Activated CD8-positive, alpha-beta memory T cell treated with anti-CD3 and anti-CD28 coated beads, Interleukin-2, amount 50 U/mL, for 1 hour (primary cell): ENCODE data around the gene TATDN3.
"Not testable (repeated sequence)": the region's sequence is repeated elsewhere in the genome, so short reads cannot be mapped to it uniquely, and the experiment has no call there.

ENCODE experiments used
- DNase-seq: peaks from one replicate; pipeline ENCODE4 v3.0.0-alpha.2; 2020; ENCODE audit errors: extremely low read depth

TATDN3 gene

DNA sequence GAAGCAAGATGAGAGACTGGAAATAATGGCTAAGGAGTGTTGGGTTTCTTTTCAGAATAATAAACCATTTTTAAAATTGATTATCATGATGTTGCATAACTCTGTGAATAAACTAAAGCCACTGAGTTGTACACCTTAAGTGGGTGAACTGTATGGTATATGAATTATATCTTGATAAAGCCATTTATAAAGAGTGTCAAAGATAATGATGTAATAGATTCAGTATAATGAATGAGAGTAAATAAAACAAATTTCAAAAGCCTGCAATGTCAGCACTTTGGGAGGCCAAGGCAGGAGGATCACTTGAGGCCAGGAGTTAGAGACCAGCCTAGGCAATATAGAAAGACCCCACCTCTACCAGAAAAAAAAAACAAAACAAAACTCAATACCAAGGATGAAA lies 16.5 kb upstream of the TATDN3 start:
- DNase-seq: no peak

DNA sequence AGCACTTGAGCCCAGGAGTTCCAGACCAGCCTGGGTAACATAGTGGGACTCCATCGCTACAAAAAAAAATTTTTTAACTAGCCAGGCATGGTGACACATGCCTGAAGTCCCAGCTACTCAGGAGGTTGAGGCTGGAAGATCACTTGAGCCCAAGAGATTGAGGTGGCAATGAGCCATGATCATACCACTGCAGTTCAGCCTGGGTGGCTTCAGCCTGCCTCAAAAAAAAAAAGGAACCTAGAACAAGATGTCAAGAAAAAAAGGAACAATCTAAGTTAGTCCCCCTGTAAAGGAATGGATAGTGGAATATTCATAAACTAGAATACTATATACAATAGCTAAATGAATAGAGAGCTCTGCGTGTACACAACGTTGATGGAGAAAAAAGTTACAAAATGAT lies 14.5 kb upstream of the TATDN3 start:
- DNase-seq: no peak

DNA sequence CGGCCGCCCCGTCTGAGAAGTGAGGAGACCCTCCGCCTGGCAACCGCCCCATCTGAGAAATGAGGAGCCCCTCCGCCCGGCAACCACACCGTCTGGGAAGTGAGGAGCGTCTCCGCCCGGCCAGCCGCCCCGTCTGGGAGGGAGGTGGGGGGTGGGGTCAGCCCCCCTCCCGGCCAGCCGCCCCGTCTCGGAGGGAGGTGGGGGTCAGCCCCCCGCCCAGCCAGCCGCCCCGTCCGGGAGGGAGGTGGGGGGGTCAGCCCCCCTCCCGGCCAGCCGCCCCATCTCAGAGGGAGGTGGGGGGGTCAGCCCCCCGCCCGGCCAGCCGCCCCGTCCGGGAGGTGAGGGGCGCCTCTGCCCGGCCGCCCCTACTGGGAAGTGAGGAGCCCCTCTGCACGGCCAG lies 12.6 kb upstream of the TATDN3 start:
- DNase-seq: not testable (repeated sequence)

DNA sequence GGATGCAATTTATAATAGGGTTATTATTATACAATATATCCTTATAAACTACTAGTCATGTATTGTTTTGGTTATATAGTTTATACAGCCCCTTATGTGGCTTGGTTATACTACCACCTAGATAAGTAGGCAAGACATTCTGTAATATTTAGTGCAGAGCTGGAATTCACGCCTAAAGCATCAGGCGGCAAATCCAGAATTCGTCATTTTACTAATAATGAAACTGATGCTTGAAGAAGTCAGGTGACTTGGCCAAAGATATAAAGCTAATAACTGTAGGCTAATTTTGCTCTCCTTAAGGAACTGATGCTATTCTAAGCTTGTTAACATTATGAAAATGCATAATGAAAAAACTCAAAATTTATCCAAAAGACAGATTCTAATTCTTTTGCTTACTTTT lies 10.9 kb upstream of the TATDN3 start:
- DNase-seq: no peak

DNA sequence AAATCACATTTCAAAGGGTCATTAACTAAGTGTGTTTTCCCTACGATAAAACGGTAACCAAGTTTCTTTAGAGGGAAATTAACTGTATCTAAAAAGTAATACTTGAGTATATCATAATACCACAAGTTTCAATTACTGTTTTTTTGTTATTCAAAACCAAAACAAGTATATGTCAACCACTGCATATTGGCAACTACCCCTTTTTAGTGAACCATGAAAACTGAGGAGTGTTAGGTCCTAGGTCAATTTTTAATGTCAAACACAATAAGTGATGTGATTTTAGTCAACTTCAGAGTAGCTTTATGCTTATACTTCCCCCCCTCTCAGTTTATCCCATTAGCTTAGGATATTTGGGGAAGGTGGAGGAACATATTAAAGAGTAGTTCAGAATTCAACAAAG lies 10.5 kb upstream of the TATDN3 start:
- DNase-seq: no peak

DNA sequence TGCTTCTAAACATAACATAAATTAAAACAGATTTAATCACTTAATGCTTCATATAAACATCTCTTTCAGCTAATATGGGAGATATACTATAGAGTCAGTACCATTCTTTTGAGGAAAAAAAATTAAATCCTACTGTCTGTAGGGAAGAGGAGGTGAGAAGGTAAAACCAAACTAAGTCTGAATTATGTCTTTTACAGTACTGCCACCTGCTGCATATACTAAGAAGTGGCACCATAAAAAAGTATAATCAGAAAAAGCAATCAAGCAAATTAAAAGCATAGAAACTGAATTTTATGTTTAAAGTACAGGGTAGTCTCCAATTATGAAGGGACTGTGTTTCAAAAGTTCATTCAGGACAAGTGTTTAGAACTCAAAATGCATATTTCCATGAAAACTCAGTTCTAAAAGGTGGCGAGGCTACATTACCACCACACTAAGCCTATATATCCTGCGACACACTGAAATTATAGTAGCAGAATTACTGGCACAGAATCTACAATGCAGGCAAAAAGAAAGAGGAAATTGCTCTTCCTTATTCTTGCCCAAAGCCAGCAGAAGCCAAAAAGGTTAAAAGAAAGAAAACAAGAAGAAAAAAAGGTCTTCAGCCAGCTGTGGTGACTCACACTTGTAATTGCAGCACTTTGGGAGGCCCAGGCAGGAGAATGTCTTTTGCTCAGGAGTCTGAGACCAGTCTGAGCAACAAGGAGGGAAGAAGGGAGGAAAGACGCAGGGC lies 9.1 kb upstream of the TATDN3 start:
- DNase-seq: no peak

DNA sequence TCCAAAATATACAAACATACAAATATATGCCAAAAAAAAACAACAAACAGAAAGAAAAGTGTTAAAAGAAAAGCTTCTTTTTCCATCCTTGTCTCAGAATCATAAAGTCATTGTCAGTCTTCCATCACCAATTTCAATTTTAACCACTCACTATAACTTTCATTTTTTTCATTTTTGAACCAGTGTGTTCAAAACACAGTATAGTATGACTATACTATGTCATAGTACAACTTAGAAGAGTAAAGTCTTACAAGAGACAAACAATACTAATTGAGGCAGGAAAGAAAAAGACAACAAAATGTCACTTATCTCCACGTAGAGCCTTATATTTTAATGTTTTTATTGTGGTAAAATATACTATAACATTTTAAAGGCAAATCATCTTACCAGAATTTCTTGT lies 7.7 kb upstream of the TATDN3 start:
- no peak for DNase-seq

DNA sequence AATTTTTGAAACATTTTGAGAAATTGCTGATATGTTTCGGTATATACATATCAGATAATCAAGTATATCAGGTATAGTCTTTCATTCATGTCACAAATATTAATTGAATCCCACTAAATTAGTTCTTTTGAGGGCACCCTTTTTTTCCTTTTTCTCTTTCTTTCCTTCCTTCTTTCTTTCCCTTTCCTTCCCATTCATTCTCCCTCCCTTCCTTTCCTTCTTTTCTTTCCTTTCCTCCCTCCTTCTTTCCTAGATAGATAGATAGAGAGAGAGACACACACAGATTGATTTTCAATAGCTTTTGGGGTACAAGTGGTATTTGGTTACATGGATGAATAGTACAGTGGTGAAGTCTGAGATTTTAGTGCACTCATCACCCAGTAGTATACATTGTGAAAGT lies 5.8 kb upstream of the TATDN3 start:
- no peak for DNase-seq

DNA sequence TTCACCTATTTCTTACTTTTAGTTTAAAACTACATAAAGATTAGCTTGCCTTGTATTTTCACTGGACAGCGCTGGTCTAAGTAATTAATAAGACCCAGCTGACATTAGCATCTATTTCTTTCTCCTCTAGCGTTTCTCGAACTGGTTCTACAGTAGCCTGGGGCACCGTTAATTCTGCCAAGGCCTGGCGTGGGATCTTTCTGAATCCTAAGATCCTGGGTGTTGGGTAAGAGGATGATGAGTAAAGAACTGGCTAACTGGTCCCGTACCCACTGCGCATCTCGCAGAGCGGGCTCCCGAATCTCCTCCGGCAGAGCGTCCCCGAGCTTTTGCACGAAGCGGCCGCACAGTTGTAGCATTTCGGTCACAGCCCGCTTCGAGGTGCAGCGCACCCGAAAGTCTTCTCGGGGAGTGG lies 426 bp upstream of the TATDN3 start:
- DNase-seq: no peak

DNA sequence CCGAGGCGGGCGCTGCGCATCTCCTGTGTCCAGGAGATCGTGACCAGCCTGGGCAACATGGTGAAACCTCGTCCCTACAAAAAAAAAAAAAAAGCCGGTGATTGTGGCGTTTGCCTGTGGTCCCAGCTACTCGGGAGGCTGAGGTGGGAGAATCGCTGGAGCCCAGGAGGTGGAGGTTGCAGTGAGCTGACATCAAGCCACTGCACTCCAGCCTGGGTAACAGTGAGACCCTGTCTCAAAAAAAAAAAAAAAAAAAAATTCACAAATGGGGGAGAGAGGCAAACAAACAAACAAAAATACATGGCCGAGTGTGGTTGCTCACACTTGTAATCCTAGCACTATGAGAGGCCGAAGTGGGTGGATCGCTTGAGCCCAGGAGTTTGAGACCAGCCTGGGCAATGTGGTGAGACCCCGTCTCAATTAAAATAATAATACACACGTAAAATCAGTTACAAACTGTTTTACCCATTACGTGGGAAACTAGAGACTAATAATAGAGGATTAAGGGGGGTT lies 758 bp downstream of the TATDN3 start:
- no peak for DNase-seq

DNA sequence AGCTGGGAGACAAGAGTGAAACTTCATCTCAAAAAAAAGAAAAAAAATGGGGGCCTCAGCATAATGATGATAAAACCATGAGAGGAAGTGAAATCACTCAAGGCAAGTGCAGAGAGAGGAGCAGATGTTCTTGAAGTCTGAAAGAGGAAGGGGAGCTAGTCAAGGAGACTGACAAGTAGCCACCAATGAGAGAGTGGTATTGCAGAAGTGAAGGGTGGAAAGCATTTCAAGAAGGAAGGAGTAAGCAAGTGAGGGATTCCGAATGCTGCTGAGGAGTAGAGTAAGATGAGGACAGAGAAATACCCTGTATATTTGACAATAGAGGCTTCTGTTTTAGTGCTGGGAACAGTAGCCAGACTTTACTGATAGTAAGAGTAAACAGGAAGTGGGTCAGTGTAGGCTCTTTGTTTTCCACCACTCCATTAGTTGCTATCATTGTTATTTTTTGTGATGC lies 2.9 kb downstream of the TATDN3 start:
- no peak for DNase-seq

DNA sequence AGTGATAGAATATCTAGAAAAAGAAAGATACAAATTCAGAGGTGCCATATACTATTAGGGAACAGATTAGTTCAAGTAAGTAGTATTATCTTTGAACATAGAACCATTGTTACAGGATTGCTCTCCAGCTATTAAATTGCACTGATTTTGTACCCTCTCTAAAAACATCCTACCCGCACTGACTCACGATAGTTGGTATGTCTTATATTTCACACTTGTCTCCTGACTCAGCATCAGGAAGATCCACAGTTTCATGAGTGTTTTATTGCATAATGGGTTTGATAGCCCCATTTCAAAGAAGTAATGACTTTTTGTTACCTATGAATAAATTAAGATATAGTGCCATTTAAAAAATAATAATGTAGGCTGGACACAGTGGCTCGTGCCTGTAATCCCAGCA lies 6.0 kb downstream of the TATDN3 start:
- no peak for DNase-seq

DNA sequence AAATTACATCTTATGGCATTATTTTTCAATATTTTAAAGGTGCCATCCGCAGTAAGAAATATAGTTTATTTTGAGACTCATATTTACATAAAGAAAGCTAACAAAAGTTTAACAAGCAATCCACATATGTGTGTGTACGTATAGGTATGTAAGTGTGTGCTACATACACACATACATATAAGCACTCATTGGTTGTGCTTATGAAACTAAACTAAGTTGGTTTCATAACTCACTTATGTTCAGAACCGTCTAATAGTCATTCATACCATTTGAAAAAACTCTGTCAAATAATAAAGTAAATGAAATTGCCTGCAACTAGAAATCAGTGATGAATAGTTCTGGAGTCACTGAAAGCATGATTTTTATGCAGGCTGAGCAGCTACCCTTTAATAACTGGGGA lies 14.1 kb downstream of the TATDN3 start:
- DNase-seq: no peak

DNA sequence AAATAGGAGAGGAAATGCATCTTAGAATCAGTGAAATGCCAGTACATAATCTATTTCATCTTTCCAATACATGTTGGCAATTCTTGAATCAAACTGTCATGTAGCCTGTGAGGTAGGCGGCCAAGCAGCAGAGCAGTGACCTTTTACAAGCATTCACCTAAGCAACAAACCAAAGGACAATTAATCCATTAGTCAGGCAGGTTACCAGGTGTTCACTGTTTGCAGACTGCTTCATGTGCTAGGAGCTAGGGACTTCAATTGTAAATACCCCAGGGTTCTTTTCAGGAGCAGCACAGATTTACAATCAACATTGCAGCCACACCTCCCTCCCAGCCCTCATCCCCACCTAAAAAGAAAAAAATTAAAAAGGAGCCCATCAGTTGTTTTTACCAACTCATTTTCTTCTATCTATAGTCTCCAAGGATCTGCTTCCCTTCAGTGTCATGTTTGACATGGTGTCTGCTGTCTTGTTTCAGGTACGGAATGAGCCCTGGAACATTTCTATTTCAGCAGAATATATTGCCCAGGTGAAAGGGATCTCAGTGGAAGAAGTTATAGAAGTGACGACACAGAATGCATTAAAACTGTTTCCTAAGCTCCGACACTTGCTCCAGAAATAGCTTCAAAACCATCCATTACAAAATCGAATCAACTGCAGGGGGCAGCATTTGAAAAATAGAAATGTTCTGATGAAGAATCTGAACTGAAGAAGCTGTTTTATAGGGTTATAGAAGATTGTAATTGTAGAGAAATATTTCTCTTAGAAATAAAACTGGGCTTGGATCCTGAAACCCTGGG lies 23.0 kb downstream of the TATDN3 start:
- no peak for DNase-seq

DNA sequence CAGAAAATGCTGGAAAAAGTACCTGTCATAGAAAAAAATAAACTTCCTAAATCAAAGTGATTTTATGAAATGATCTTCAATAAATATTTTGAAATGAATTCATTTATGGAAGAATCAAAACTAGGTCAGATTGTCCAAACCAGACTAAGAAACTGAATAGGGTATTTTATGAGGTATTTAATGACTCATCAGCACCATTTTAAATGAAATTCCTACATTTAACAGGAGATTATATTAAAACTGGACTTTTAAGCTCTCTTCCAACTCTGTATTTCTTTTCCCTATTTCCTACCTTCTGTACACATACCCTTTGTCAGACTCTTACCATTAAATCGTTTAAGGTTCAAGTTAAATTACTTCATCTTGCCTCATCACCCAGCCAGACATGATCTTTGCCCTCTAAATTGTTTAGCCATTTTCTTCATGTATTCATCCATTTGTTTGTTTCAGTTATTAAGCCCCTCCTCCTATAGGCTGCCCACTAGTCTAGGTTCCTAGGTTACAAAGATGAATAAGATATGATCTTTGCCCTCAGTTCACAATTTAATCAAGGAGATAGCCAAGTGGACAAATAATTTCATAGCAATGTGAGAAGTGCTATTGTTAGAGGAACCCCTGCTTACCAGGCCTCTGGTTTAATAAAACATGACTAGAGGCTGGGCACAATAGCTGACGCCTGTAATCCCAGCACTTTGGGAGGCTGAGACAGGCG lies 25.0 kb downstream of the TATDN3 start:
- no peak for DNase-seq

DNA sequence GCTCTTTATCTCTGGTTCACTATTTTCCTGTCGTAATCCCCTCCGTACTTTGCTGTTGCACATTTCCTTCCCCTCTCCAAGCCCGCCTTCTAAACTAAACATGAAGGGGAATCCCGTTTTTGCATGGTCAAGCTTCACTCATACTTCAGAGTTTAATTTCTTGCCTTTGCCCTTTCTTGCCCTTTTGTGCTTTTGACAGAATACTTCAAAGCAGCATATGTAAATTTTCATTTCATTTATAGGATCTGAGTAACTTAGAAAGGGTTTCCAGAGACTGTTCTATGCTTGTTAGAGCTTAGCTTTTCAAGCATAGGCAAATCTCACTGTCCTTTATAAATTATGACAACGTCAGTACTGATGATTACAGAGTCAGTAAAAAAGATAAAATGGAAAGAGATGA lies 28.0 kb downstream of the TATDN3 start:
- no peak for DNase-seq

DNA sequence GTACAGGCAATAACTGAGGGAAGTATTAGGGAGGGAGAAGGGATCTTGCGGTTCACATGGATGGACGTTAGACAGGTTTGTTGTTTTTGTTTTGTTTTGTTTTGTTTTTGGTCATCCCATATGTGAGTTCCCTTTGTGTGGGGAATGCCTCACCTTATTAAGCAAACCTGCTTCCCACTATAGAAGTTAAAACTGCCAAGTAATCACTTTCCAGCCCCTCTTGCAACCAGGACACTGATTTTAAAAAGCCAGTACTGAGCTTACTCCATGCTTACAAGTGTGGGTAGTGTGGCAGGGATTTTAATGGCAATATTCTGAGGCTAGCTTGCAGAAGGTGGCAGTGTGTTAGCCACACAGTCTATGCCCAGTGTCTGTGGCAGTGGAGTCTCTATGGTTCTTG lies 29.3 kb downstream of the TATDN3 start:
- DNase-seq: no peak

DNA sequence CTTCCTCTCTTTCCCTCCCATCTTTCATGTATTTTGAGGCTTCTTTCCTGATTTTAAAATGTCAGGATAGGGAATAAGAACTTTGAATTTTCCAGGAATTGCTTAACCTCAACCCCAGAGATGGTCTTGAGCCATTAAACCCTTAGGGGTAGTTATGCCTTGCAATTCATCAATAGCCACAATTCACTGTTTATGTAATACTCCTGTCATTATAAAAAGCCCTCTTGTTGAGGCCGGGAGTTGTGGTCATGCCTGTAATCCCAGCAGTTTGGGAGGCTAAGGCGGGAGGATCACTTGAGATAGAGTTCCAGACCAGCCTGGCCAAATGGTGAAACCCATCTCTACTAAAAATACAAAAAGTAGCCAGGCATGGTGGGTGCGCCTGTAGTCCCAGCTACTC lies 31.3 kb downstream of the TATDN3 start:
- no peak for DNase-seq

DNA sequence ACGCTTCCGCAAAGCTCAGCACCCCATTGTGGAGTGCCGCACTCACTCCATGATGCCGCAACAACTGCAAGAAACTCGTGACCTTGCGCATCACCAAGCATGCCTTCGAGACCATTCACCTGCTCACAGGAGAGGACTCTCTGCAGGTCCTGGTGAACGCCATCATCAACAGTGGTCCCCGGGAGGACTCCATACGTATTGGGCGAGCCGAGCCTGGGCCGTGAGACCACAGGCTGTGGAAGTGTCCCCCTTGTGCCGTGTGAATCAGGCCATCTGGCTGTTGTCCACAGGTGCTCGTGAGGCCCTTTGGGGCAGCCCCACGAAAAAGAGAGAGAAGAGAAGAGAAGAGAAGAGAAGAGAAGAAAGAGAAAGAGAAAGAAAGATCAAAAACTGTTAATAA lies 32.5 kb downstream of the TATDN3 start:
- DNase-seq: no peak

DNA sequence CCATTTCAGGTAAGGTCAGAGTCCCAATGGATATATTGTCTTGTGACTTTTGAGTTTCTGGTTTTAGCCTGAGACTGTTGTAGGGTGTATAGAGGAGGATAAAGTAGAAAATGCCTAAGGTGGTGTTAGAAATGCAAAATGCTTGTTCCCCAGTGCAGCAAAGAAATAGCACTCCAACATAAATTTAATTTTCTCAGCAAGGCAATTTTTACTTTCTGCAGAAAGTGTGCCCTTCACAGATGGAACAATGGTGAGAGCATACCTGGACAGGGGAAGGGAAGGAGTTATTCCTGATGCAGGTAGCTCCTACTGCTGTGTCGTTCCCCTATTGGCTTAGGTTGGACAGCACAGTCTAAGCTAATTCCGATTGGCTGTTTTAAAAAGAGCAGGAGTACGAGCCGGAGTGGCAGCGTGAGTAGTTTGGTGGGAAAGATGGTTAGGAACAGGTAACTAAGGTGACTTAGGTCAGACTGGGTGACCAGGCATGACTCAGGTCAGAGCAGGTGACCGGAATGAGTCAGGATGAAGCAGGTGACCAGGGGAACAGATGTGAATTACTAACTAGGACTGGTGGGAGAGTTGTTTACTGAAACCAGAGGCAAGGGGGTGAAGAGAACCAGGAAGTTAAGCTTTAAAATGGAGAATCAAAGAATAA lies 34.2 kb downstream of the TATDN3 start:
- DNase-seq: no peak

DNA sequence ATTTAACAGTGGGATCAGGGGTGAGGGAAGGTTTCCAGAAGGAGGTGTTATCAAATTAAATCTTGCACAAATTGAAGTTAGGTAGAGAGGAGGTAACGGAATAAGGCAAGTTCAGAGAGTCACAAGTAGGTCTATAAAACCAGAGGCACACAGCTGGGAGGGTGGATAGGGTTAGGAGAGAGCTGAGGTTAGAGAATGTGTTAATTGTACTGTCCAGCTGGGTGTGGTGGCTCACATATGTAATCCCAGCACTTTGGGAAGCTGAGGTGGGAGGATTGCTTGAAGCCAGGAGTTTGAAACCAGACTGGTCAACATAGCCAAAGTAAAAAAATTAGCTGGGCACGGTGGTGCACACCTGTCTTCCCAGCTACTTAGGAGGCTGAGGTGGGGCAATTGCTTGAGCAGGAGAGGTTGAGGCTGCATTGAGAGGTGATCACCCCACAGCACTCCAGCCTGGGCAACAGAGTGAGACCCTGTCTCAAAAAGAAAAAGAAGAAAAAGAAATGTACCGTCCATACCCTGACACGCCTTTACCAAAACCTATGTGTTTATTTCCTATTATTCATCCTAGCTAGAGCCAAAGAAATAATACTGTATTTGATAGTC lies 35.6 kb downstream of the TATDN3 start:
- no peak for DNase-seq

DNA sequence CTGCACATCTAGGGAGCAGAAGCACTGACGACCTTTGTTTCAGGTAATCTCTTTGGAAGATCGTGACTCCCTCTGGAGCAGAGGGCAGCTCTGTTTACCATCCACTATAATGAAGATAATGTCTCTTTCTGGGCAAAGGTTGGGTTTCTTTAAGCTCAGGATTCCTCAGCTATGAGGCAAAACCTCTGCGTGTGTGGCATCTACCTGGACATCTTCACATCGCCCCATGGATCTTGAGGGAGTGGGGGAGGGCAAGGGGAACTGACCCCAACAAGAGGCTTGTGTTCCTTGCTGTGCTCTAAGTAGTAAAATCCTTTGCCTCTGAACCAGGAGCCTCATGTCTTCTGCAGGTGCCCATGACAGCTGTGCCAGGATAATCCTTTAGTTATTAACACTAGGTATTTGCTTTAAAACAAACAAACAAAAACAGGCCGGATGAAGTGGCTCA lies 36.2 kb downstream of the TATDN3 start:
- DNase-seq: no peak
